OCI-LY3 (cell line): ENCODE measurements around the gene SLC25A26.

Experiments used
- H2AFZ ChIP-seq: fragments of 200-600, 300-600 bp; shearing (Covaris generic); 2 replicates; pipeline ENCODE4 v1.6.0; 2014; ENCODE audit warnings: antibody characterized with exemption, low read depth, low read length
- H3K27ac ChIP-seq: fragments of 200-600, 300-600 bp; sonication (generic); 2 replicates; pipeline ENCODE4 v1.5.1; 2014; ENCODE audit warnings: mild to moderate bottlenecking, low read length, moderate library complexity, mixed read lengths
- H3K27me3 ChIP-seq: fragments of 200-600, 300-600 bp; sonication (generic); 2 replicates; pipeline ENCODE4 v1.6.1; 2014; ENCODE audit warnings: low read depth, low read length, mixed read lengths
- H3K36me3 ChIP-seq: fragments of 200-600, 300-600 bp; sonication (generic); replicated peaks from 2 replicates; pipeline ENCODE3; 2014; ENCODE audit warnings: low read depth, low read length, mixed read lengths
- H3K4me1 ChIP-seq: fragments of 300-600, 200-600 bp; sonication (generic); 2 replicates; pipeline ENCODE4 v1.6.1; 2014; ENCODE audit warnings: low read length, mixed read lengths
- H3K4me2 ChIP-seq: fragments of 200-600, 300-600 bp; sonication (generic); 2 replicates; pipeline ENCODE4 v1.6.1; 2014; ENCODE audit warnings: low read length, mixed read lengths
- H3K4me3 ChIP-seq: fragments of 300-600, 200-600 bp; sonication (generic); 2 replicates; pipeline ENCODE4 v1.5.1; 2014; ENCODE audit warnings: antibody characterized with exemption, mild to moderate bottlenecking, low read length, moderate library complexity
- H3K79me2 ChIP-seq: fragments of 300-600, 200-600 bp; shearing (Covaris generic); 2 replicates; pipeline ENCODE4 v1.6.1; 2014; ENCODE audit warnings: mild to moderate bottlenecking, low read length, mixed read lengths
- H3K9ac ChIP-seq: fragments of 300-600, 200-600 bp; shearing (Covaris generic); 2 replicates; pipeline ENCODE4 v1.6.0; 2014; ENCODE audit warnings: mild to moderate bottlenecking, low read length, moderate library complexity
- H3K9me3 ChIP-seq: fragments of 200-600, 300-600 bp; shearing (Covaris generic); 2 replicates; pipeline ENCODE4 v1.6.1; 2014; ENCODE audit warnings: low read length, mixed read lengths; ENCODE audit not compliant: insufficient read depth
- H4K20me1 ChIP-seq: fragments of 200-600, 300-600 bp; sonication (generic); 2 replicates; pipeline ENCODE4 v1.6.1; 2016; ENCODE audit warnings: low read length, mixed read lengths; ENCODE audit not compliant: insufficient read depth
- CTCF ChIP-seq: fragments of 200-600, 300-600 bp; sonication (generic); IDR thresholded peaks from 2 replicates; pipeline ENCODE4 v1.5.1; 2014; ENCODE audit warnings: antibody characterized with exemption, low read length, low read depth
- EZH2phosphoT487 ChIP-seq: fragments of 200-600 bp; shearing (Covaris generic); IDR thresholded peaks from 2 replicates; pipeline ENCODE4 v1.6.1; 2018; ENCODE audit warnings: antibody characterized with exemption, mixed run types, low read depth

Gene SLC25A26

GRCh38 chr3:66199089-66199473 lies 21.7 kb upstream of the SLC25A26 start:
- Histone ChIP-seq H3K27me3 (peaks cover 12% of the 10 kb centered on the region; the same call in 1 of the 2 replicates), H4K20me1 (no peaks in the 10 kb centered on the region), H3K4me2 (no peak overlapping the region), H3K9me3 (no peaks in the 10 kb centered on the region), H3K79me2 (no peaks in the 10 kb centered on the region), H3K27ac (no peak overlapping the region), H3K4me3 (no peak overlapping the region), H3K9ac (no peak overlapping the region), H2AFZ (no peak overlapping the region), H3K4me1 (no peaks in the 10 kb centered on the region), H3K36me3 (no peaks in the 10 kb centered on the region)
- no peak for TF ChIP-seq CTCF
- no peak for TF ChIP-seq EZH2phosphoT487

GRCh38 chr3:66200147-66200546 lies 20.7 kb upstream of the SLC25A26 start:
- Histone ChIP-seq H3K27ac (no peak overlapping the region), H3K4me2 (no peak overlapping the region), H3K4me3 (no peak overlapping the region), H3K9me3 (no peaks in the 10 kb centered on the region), H3K36me3 (no peaks in the 10 kb centered on the region), H2AFZ (no peak overlapping the region), H3K4me1 (no peaks in the 10 kb centered on the region), H3K9ac (no peak overlapping the region), H3K79me2 (no peaks in the 10 kb centered on the region), H4K20me1 (no peaks in the 10 kb centered on the region), H3K27me3 (peaks cover 18% of the 10 kb centered on the region; the same call in 1 of the 2 replicates)
- TF ChIP-seq CTCF (no peak), EZH2phosphoT487 (no peak)

- Histone ChIP-seq H2AFZ (no peak overlapping the region), H3K4me2 (no peak overlapping the region), H3K36me3 (no peaks in the 10 kb centered on the region), H3K4me1 (no peaks in the 10 kb centered on the region), H3K4me3 (no peak overlapping the region), H3K27ac (no peak overlapping the region), H3K27me3 (peaks cover 20% of the 10 kb centered on the region; the same call in 1 of the 2 replicates), H3K79me2 (no peaks in the 10 kb centered on the region), H4K20me1 (no peaks in the 10 kb centered on the region), H3K9ac (no peak overlapping the region), H3K9me3 (no peaks in the 10 kb centered on the region)
- TF ChIP-seq CTCF, result no peak
- no peak for TF ChIP-seq EZH2phosphoT487
These were observed 20.0 kb upstream of the SLC25A26 start for GRCh38 chr3:66200786-66201185.

GRCh38 chr3:66203275-66203674 lies 17.5 kb upstream of the SLC25A26 start:
- Histone ChIP-seq H4K20me1 (no peaks in the 10 kb centered on the region), H3K9me3 (no peaks in the 10 kb centered on the region), H3K27me3 (peaks cover 26% of the 10 kb centered on the region; the same call in 1 of the 2 replicates), H3K36me3 (no peaks in the 10 kb centered on the region), H2AFZ (no peak overlapping the region), H3K9ac (no peak overlapping the region), H3K79me2 (no peaks in the 10 kb centered on the region), H3K27ac (no peak overlapping the region), H3K4me3 (no peak overlapping the region), H3K4me2 (no peak overlapping the region), H3K4me1 (no peaks in the 10 kb centered on the region)
- TF ChIP-seq EZH2phosphoT487, result no peak
- TF ChIP-seq CTCF, result no peak
